Prostate gland (tissue), 2 donors: Measurements from ENCODE around the gene NGEF.

ENCODE experiments used
- POLR2A ChIP-seq: fragments of 450-650 bp; IDR thresholded peaks from one replicate; pipeline ENCODE4 v1.6.1; 2016; ENCODE audit warnings: antibody characterized with exemption, mild to moderate bottlenecking
- POLR2AphosphoS5 ChIP-seq: sonication (generic); formaldehyde crosslinking; IDR thresholded peaks from one replicate; pipeline ENCODE4 v1.6.1; 2017; ENCODE audit warnings: antibody characterized with exemption
- TF ChIP-seq, protein P1 (sequence below), 4 experiments: fragments of 200-600 bp in 2 of 4; fragments of 450-650 bp in 2 of 4; sonication (generic) in 2 of 4; IDR thresholded peaks; 1 replicate in 3 of 4; 2 replicates in 1 of 4; pipeline ENCODE4 v1.5.1; 2016 to 2019; ENCODE audit warnings: antibody characterized with exemption in 4 of 4, mild to moderate bottlenecking in 2 of 4, moderate library complexity in 2 of 4

DNA sequence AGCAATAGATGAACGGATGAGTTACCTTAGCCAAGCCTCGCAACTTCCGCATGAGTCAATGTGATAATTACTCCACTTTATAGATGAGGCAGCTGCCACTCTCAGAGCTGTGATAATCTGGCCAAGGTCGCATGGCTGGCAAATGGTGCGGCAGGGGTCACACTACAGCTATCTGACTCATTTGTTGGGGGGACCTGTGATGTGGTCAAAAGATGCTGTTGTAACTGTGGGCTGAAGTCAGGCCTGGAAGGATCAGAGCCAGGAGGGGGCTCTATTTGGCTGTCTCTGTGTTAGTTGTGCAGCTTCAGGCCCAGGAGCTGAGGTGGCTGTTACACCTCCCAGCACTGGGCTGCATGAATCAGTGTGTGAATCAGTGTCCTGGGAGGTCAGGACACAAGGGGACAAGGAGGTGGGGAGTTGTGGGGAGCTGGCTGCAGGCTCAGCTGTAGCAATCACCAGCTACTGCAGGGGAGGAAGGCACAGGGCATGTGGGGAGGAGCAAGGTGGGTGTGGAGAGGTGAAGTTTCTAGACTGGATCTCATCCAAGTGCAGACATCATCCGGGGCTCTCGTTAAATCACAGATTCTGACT is 33.1 kb downstream of the NGEF start:
- TF ChIP-seq, protein P1, sequence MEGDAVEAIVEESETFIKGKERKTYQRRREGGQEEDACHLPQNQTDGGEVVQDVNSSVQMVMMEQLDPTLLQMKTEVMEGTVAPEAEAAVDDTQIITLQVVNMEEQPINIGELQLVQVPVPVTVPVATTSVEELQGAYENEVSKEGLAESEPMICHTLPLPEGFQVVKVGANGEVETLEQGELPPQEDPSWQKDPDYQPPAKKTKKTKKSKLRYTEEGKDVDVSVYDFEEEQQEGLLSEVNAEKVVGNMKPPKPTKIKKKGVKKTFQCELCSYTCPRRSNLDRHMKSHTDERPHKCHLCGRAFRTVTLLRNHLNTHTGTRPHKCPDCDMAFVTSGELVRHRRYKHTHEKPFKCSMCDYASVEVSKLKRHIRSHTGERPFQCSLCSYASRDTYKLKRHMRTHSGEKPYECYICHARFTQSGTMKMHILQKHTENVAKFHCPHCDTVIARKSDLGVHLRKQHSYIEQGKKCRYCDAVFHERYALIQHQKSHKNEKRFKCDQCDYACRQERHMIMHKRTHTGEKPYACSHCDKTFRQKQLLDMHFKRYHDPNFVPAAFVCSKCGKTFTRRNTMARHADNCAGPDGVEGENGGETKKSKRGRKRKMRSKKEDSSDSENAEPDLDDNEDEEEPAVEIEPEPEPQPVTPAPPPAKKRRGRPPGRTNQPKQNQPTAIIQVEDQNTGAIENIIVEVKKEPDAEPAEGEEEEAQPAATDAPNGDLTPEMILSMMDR (IDR thresholded peaks at IDR 0.05): no peak
- TF ChIP-seq POLR2AphosphoS5 (no peak), POLR2A (no peak)
